Fibroblast of villous mesenchyme (primary cell): ENCODE data around the gene SC5D. TPM values are rescaled to one million over a fixed set of nuclear protein-coding genes. Genes with fewer than 3 reads are reported as not detected.

Experiments
- DNase-seq: peaks from one replicate; pipeline ENCODE4 v3.0.0-alpha.2; 2010; ENCODE audit warnings: low read depth
- H3K4me3 ChIP-seq: 2 replicates; pipeline ENCODE4 v1.5.1; 2011; ENCODE audit warnings: low read depth, mild to moderate bottlenecking, low read length
- CTCF ChIP-seq: IDR thresholded peaks from 2 replicates; pipeline ENCODE4 v1.5.1; 2012; ENCODE audit warnings: low read depth, mild to moderate bottlenecking, low read length; ENCODE audit not compliant: insufficient read depth
- total RNA-seq: library from RNA; depleted of rRNA; stranded (reverse); fragments of >200 nt; gene quantifications from 2 replicates; pipeline ENCODE4 v1.2.3, GENCODE V29; 2012

The SC5D gene
- total RNA-seq, 1 donor, result 66.9 TPM

- no peak for DNase-seq
- no peak overlapping the region for H3K4me3 ChIP-seq
- no peak for TF ChIP-seq CTCF
Observed at GRCh38 chr11:121291319-121291718, 1.3 kb upstream of the SC5D start.

- DNase-seq, result no peak
- peak overlapping the region; percentile 85 for H3K4me3 ChIP-seq
- no peak for TF ChIP-seq CTCF
Observed at GRCh38 chr11:121291896-121292494, 576 bp upstream of the SC5D start.

GRCh38 chr11:121293288-121293594 is 670 bp downstream of the SC5D start:
- peak overlapping the region; percentile 85 for H3K4me3 ChIP-seq
- no peak for TF ChIP-seq CTCF
- no peak for DNase-seq

GRCh38 chr11:121295246-121296029 is 2.9 kb downstream of the SC5D start:
- DNase-seq, result no peak
- H3K4me3 ChIP-seq, result no peak overlapping the region
- no peak for TF ChIP-seq CTCF

GRCh38 chr11:121297872-121298271 is 5.3 kb downstream of the SC5D start:
- DNase-seq, result no peak
- no peak overlapping the region for H3K4me3 ChIP-seq
- TF ChIP-seq CTCF, result no peak

GRCh38 chr11:121298774-121299173 is 6.2 kb downstream of the SC5D start:
- no peak for DNase-seq
- no peak for TF ChIP-seq CTCF

More at GRCh38 chr11:121298774-121299173, 6.2 kb downstream of the SC5D start:
- no peak overlapping the region for H3K4me3 ChIP-seq
